HepG2 (cell line): Measurements from ENCODE around the gene LSR. TPM values are rescaled to one million over a fixed set of nuclear protein-coding genes. Genes with fewer than 3 reads are reported as not detected.

Experiments
- ATAC-seq: fragments of 200-7000 bp; cut with Tn5 transposase; 3 replicates; pipeline ENCODE4 v1.9.1; 2020; ENCODE audit warnings: mild to moderate bottlenecking, moderate library complexity
- BruUV-seq: library from RNA; stranded (reverse); fragments of 400-500 nt; replicated peaks from 2 replicates; lab custom pipeline; 2021; lab: Mats Ljungman, UMichigan
- CTCF ChIA-PET: fragments of 300-600 bp; formaldehyde crosslinking; extraction: SDS; loops from one replicate; lab custom pipeline; 2021; ENCODE audit warnings: low total read pairs, inconsistent platforms, low intra/inter-chr PET ratio; lab: Yijun Ruan, JAX
- POLR2A ChIA-PET: fragments of 350-600 bp; sonication (Branson Sonifier 250); formaldehyde crosslinking; loops from one replicate; lab custom pipeline; 2020; ENCODE audit warnings: antibody characterized with exemption, inconsistent platforms; lab: Yijun Ruan, JAX
- DNase-seq: peaks from one replicate; pipeline ENCODE4 v3.0.0-alpha.2; 2015; ENCODE audit warnings: low spot score
- FAIRE-seq: peaks from 3 replicates; lab custom pipeline; 2011; peaks lifted over from hg19 to GRCh38; lab: Jason Lieb, UNC
- H2AFZ ChIP-seq: one replicate; pipeline ENCODE4 v1.6.1; 2011; ENCODE audit warnings: low read length, inconsistent platforms
- H3K27ac ChIP-seq: fragments of 300-600 bp; 3 replicates; pipeline ENCODE4 v1.8.0; 2011; ENCODE audit warnings: mixed run types, mild to moderate bottlenecking, mixed read lengths, low read length, inconsistent platforms; ENCODE audit not compliant: insufficient read depth; ENCODE audit errors: extremely low read length
- H3K27me3 ChIP-seq, 2 experiments: fragments of 200-600 bp in 1 of 2; 2 replicates in 1 of 2; 3 replicates in 1 of 2; pipeline versions ENCODE4 v1.6.0 to v1.8.0; 2011; ENCODE audit warnings: low read length in 2 of 2, mild to moderate bottlenecking in 2 of 2, moderate library complexity in 2 of 2, inconsistent platforms in 1 of 2; ENCODE audit not compliant: insufficient read depth in 2 of 2, control insufficient read depth in 1 of 2
- H3K36me3 ChIP-seq, 2 experiments: fragments of 200-600 bp in 1 of 2; replicated peaks in 1 of 2; 2 replicates in 1 of 2; 3 replicates in 1 of 2; pipeline versions ENCODE4 v1.5.1 to v1.8.0; 2011; ENCODE audit warnings: low read length in 2 of 2, inconsistent platforms in 1 of 2; ENCODE audit not compliant: insufficient read depth in 2 of 2, control insufficient read depth in 1 of 2
- H3K4me1 ChIP-seq: 2 replicates; pipeline ENCODE4 v1.5.1; 2012; ENCODE audit warnings: low read length, inconsistent platforms; ENCODE audit not compliant: insufficient read depth
- H3K4me2 ChIP-seq: 2 replicates; pipeline ENCODE4 v1.6.0; 2011; ENCODE audit warnings: low read depth, low read length, inconsistent platforms
- H3K4me3 ChIP-seq, 3 experiments: fragments of 200-600 bp in 1 of 3; sonication (generic), shearing (Covaris generic) in 1 of 3; replicated peaks in 1 of 3; 2 replicates each; pipeline ENCODE4 v1.5.1; 2011 to 2016; ENCODE audit warnings: low read length in 3 of 3, inconsistent platforms in 2 of 3, low read depth in 2 of 3, mild to moderate bottlenecking in 2 of 3, control low read depth in 1 of 3, mixed read lengths in 1 of 3; ENCODE audit not compliant: insufficient read depth in 1 of 3
- H3K79me2 ChIP-seq: one replicate; pipeline ENCODE4 v1.6.1; 2011; ENCODE audit warnings: low read length, inconsistent platforms; ENCODE audit not compliant: insufficient read depth
- H3K9ac ChIP-seq: 2 replicates; pipeline ENCODE4 v1.6.0; 2011; ENCODE audit warnings: mild to moderate bottlenecking, low read depth, low read length, inconsistent platforms; ENCODE audit not compliant: insufficient read depth
- H3K9me3 ChIP-seq: 2 replicates; pipeline ENCODE4 v1.5.1; 2012; ENCODE audit warnings: mild to moderate bottlenecking, low read length
- H4K20me1 ChIP-seq: 2 replicates; pipeline ENCODE4 v1.6.0; 2011; ENCODE audit warnings: inconsistent platforms, mild to moderate bottlenecking, low read length, moderate library complexity; ENCODE audit not compliant: insufficient read depth
- CBX5 ChIP-seq: sonication (generic); formaldehyde crosslinking; IDR thresholded peaks from 2 replicates; pipeline ENCODE4 v1.4.0; 2020; ENCODE audit warnings: missing genetic modification reagents, borderline replicate concordance
- CHCHD3 ChIP-seq: sonication (generic); formaldehyde crosslinking; IDR thresholded peaks from 2 replicates; pipeline ENCODE4 v1.8.0; 2022; ENCODE audit warnings: mild to moderate bottlenecking, missing genetic modification reagents, moderate library complexity
- CREBL2 ChIP-seq: sonication (generic); formaldehyde crosslinking; IDR thresholded peaks from 2 replicates; pipeline ENCODE4 v1.8.1; 2023; ENCODE audit warnings: missing genetic modification reagents, mild to moderate bottlenecking, borderline replicate concordance
- HMGXB4 ChIP-seq, 2 experiments: sonication (generic) in 1 of 2; formaldehyde crosslinking in 1 of 2; IDR thresholded peaks; 2 replicates each; pipeline versions ENCODE4 v1.4.0 to v1.6.1; 2018 to 2020; ENCODE audit warnings: missing genetic modification reagents in 2 of 2, borderline replicate concordance in 1 of 2, low read depth in 1 of 2, mild to moderate bottlenecking in 1 of 2, missing biosample characterization in 1 of 2
- MTA1 ChIP-seq: sonication (generic); formaldehyde crosslinking; IDR thresholded peaks from 2 replicates; pipeline ENCODE4 v1.4.0; 2020; ENCODE audit warnings: missing genetic modification reagents, mild to moderate bottlenecking, borderline replicate concordance
- POGZ ChIP-seq: sonication (generic); formaldehyde crosslinking; IDR thresholded peaks from 2 replicates; pipeline ENCODE4 v1.4.0; 2020; ENCODE audit warnings: mild to moderate bottlenecking, missing genetic modification reagents
- RBM39 ChIP-seq: fragments of 200-400 bp; formaldehyde crosslinking; IDR thresholded peaks from one replicate; pipeline ENCODE4 v1.6.1; 2018; ENCODE audit warnings: antibody characterized with exemption, mild to moderate bottlenecking, low read depth, low read length; ENCODE audit not compliant: poor library complexity, severe bottlenecking
- STAG1 ChIP-seq: sonication (generic); formaldehyde crosslinking; IDR thresholded peaks from 2 replicates; pipeline ENCODE4 v1.4.0; 2020; ENCODE audit warnings: missing genetic modification reagents
- ZBTB34 ChIP-seq: sonication (generic); formaldehyde crosslinking; IDR thresholded peaks from 2 replicates; pipeline ENCODE4 v1.8.0; 2022; ENCODE audit warnings: mild to moderate bottlenecking, missing genetic modification reagents
- ZNF280D ChIP-seq: sonication (generic); formaldehyde crosslinking; IDR thresholded peaks from 2 replicates; pipeline ENCODE4 v1.5.1; 2020; ENCODE audit warnings: mild to moderate bottlenecking, missing genetic modification reagents
- ZNF331 ChIP-seq: sonication (generic); formaldehyde crosslinking; IDR thresholded peaks from 2 replicates; pipeline ENCODE4 v1.4.0; 2020; ENCODE audit warnings: missing genetic modification reagents
- ZNF484 ChIP-seq: sonication (generic); formaldehyde crosslinking; IDR thresholded peaks from 2 replicates; pipeline ENCODE4 v1.5.1; 2020; ENCODE audit warnings: mild to moderate bottlenecking, low read depth, missing genetic modification reagents, borderline replicate concordance
- ZNF550 ChIP-seq: sonication (generic); formaldehyde crosslinking; IDR thresholded peaks from 2 replicates; pipeline ENCODE4 v1.4.0; 2020; ENCODE audit warnings: mild to moderate bottlenecking, missing genetic modification reagents, borderline replicate concordance
- WGBS: methylation state at CpG from one replicate; pipeline ENCODE4 v1.1.6; 2017; ENCODE audit warnings: low lambda C conversion rate; 5-methylcytosine and 5-hydroxymethylcytosine counted together
- in situ Hi-C: cut with HindIII; loops from 2 replicates; pipeline ENCODE4 v1.10.0; 2017; ENCODE audit warnings: low pct_unique_long_range_greater_than_20kb; ENCODE audit not compliant: extremely low pct_ligation_motif_present
- intact Hi-C: fragments of 100-400 bp; cut with micrococcal nuclease; formaldehyde crosslinking; loops from one replicate; pipeline ENCODE4 v1.10.0; 2022; ENCODE audit not compliant: unreplicated experiment
- polyA plus RNA-seq, 8 experiments: library from polyadenylated mRNA; depleted of rRNA in 3 of 8; stranded (reverse) in 7 of 8; unstranded in 1 of 8; fragments of >200 nt; fragmentation: Illumina TruSeq in 4 of 8; extraction: Trizol in 4 of 8; gene quantifications; 2 replicates each; pipeline versions ENCODE4 v1.2.1 to v1.2.3, GENCODE V29; 2011 to 2016; ENCODE audit warnings: low read depth in 4 of 8, missing spikeins in 1 of 8, mixed read lengths in 1 of 8; ENCODE audit not compliant: insufficient read depth in 1 of 8
- total RNA-seq, 5 experiments: library from RNA; depleted of rRNA; stranded (reverse); fragments of >200 nt; fragmentation: Illumina TruSeq; extraction: Trizol; gene quantifications; 2 replicates each; pipeline ENCODE4 v1.2.3, GENCODE V29; 2016; ENCODE audit warnings: low read depth in 1 of 5
- TF ChIP-seq, protein P1 (sequence below): IDR thresholded peaks from 2 replicates; pipeline ENCODE4 v1.6.1; 2012; ENCODE audit warnings: low read depth, low read length, improper control_type of control experiment

The LSR gene
- total and polyA plus RNA-seq, 2 of the 13 experiments (the other 11 are each of a cell fraction or from before 2014, with no cell fraction given), result 29.2 to 79.2 TPM

DNA sequence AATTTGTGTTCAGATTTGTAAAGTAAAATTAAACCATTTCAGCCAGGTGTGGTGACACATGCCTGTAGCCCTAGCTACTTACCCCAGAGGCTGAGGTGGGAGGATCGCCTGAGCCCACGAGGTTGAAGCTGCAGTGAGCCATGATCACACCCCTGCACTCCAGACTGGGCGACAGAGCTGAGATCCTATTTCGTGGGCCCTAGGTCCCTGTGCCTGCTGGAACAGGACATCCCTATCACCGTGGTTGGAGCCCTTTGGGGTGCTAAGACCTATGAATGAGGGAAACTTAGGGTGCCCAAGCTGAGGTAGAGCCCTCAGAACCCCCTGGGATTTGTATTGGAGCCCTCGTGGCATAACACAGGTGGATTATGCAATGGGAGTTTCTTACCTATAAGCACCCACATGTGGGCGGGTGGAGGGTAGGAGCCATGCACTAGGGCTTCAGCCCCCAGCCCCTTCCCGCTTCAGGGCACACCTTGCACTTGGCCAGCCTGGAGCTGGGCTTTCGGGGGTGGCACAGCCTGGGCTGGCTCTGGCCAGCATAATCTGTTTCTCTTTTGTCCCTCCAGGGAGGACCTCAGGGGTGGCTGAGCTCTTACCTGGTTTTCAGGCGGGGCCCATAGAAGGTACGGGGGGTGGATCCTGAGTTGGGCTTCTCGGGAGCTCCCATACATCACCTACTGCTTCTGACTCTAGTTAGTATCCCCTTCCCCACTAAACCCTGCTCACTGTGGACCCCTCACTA, 12.7 kb downstream of the LSR start:
- FAIRE-seq, result no peak
- H3K9ac ChIP-seq, result no peak overlapping the region
- no peak overlapping the region for H3K27ac ChIP-seq
- no peak overlapping the region for H2AFZ ChIP-seq
- no peak overlapping the region for H3K4me3 ChIP-seq
- no peaks in the 10 kb centered on the region for H3K9me3 ChIP-seq
- no peaks in the 10 kb centered on the region for H3K27me3 ChIP-seq
- 93% methylated on average over 5 of the region's 12 CpGs for WGBS
- no peak overlapping the region for H3K4me2 ChIP-seq
- TF ChIP-seq ZNF484 (CRISPR knock-in tag), result no peak
- TF ChIP-seq RBM39, result peak; percentile 10
- TF ChIP-seq POGZ (CRISPR knock-in tag), result no peak
- TF ChIP-seq CREBL2 (CRISPR knock-in tag), result no peak
- TF ChIP-seq, protein P1, sequence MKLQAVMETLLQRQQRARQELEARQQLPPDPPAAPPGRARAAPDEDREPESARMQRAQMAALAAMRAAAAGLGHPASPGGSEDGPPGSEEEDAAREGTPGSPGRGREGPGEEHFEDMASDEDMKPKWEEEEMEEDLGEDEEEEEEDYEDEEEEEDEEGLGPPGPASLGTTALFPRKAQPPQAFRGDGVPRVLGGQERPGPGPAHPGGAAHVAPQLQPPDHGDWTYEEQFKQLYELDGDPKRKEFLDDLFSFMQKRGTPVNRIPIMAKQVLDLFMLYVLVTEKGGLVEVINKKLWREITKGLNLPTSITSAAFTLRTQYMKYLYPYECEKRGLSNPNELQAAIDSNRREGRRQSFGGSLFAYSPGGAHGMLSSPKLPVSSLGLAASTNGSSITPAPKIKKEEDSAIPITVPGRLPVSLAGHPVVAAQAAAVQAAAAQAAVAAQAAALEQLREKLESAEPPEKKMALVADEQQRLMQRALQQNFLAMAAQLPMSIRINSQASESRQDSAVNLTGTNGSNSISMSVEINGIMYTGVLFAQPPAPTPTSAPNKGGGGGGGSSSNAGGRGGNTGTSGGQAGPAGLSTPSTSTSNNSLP, result no peak
- no peak for TF ChIP-seq ZNF331
- no peak for TF ChIP-seq STAG1 (CRISPR knock-in tag)
- TF ChIP-seq MTA1 (CRISPR knock-in tag), result 0 out of 2 replicates have a peak, but pooled peaks have one; percentile 3
- no peak for TF ChIP-seq ZBTB34 (CRISPR knock-in tag)
- TF ChIP-seq ZNF280D, result no peak
- TF ChIP-seq CBX5 (CRISPR knock-in tag), result no peak
- TF ChIP-seq CHCHD3, result no peak
- TF ChIP-seq ZNF550, result no peak
- no peak for TF ChIP-seq HMGXB4 (CRISPR knock-in tag; IDR thresholded peaks at IDR 0.05; ENCODE audit: borderline replicate concordance in 1 of 2, low read depth in 1 of 2)
- intact Hi-C loops, result no loop called here
- ATAC-seq, result no peak
- POLR2A ChIA-PET, result interaction anchor here (1.1 kb wide), 1 partner anchor 12 kb away, joined by 3 read pairs; no protein-coding TSS in a partner anchor
- peaks cover 17 to 66% of the 10 kb centered on the region in 2 experiments; a peak in 4 of 5 replicates for H3K36me3 ChIP-seq
- no TSS peak for BruUV-seq
- no peak for DNase-seq
- H3K79me2 ChIP-seq, result no peaks in the 10 kb centered on the region
- in situ Hi-C loops, result no loop called here
- CTCF ChIA-PET, result no interaction called here
- no peaks in the 10 kb centered on the region for H4K20me1 ChIP-seq
- peaks cover 15% of the 10 kb centered on the region; the same call in 1 of the 2 replicates for H3K4me1 ChIP-seq
